ENCODE results near the gene FAM151B. TPM values are rescaled to one million over a fixed set of nuclear protein-coding genes. Genes with fewer than 3 reads are reported as not detected.

FAM151B gene
- total RNA-seq, 1 experiment from 2014 or later = 0.94 TPM

- no peak overlapping the region for H3K4me3 Mint-ChIP-seq
- ATAC-seq (no peak), DNase-seq (ENCODE audit: low spot score) (no peak)
- H3K27me3 Mint-ChIP-seq (ENCODE audit: low read depth) = no peaks in the 10 kb centered on the region; the same call in 1 of the 2 replicates
- H3K4me1 Mint-ChIP-seq = no peaks in the 10 kb centered on the region
- H3K9me3 Mint-ChIP-seq = peaks cover 23% of the 10 kb centered on the region
- POLR2A ChIA-PET = no interaction called here
- no peaks in the 10 kb centered on the region for H3K36me3 Mint-ChIP-seq
- no peak for TF ChIP-seq ATF1 (CRISPR knock-in tag; IDR thresholded peaks at IDR 0.05)
- TF ChIP-seq ZNF425 (CRISPR knock-in tag; conservative IDR thresholded peaks at IDR 0.05) = no peak
- TF ChIP-seq FOXJ3 (CRISPR knock-in tag; IDR thresholded peaks at IDR 0.05; ENCODE audit: borderline replicate concordance) = no peak
- no peak for TF ChIP-seq E2F4 (CRISPR knock-in tag; IDR thresholded peaks at IDR 0.05; ENCODE audit: borderline replicate concordance, low read depth)
- no peak for TF ChIP-seq GTF2I (CRISPR knock-in tag; conservative IDR thresholded peaks at IDR 0.05)
- no peak for TF ChIP-seq IRF2 (CRISPR knock-in tag; IDR thresholded peaks at IDR 0.05; ENCODE audit: borderline replicate concordance, low read depth)
- no peak for TF ChIP-seq SMAD3 (CRISPR knock-in tag; IDR thresholded peaks at IDR 0.05; ENCODE audit: borderline replicate concordance)
- no peak for TF ChIP-seq ZNF138 (CRISPR knock-in tag; conservative IDR thresholded peaks at IDR 0.05)
- no peak for TF ChIP-seq TP53 (CRISPR knock-in tag; IDR thresholded peaks at IDR 0.05)
- no peak for TF ChIP-seq TEAD4 (CRISPR knock-in tag; IDR thresholded peaks at IDR 0.05)
- TF ChIP-seq E2F5 (CRISPR knock-in tag; IDR thresholded peaks at IDR 0.05) = no peak
- TF ChIP-seq STAT6 (CRISPR knock-in tag; conservative IDR thresholded peaks at IDR 0.05; ENCODE audit: low read depth) = no peak
- TF ChIP-seq CBFB (CRISPR knock-in tag; IDR thresholded peaks at IDR 0.05; ENCODE audit: low read depth) = no peak
- TF ChIP-seq MLX (CRISPR knock-in tag; IDR thresholded peaks at IDR 0.05) = no peak
- no peak for TF ChIP-seq E2F1 (CRISPR knock-in tag; IDR thresholded peaks at IDR 0.05)
- TF ChIP-seq NR2C2 (CRISPR knock-in tag; IDR thresholded peaks at IDR 0.05) = no peak
- TF ChIP-seq ZNF281 (CRISPR knock-in tag; IDR thresholded peaks at IDR 0.05) = no peak
- TF ChIP-seq ZNF512 (CRISPR knock-in tag; IDR thresholded peaks at IDR 0.05; ENCODE audit: borderline replicate concordance) = no peak
- no peak for TF ChIP-seq PRDM15 (CRISPR knock-in tag; IDR thresholded peaks at IDR 0.05)
- no peak for TF ChIP-seq CREB1 (CRISPR knock-in tag; IDR thresholded peaks at IDR 0.05)
- CTCF ChIA-PET = no interaction called here
- H3K27ac Mint-ChIP-seq = no peak overlapping the region
Measured at GRCh38 chr5:80540691-80541090, 52.8 kb downstream of the FAM151B start.
